HEK293 (cell line): ENCODE results near the gene WDR5B.
A peak's percentile ranks its signal among the peaks of the same experiment; 100 is the strongest.

Experiments used
- CTCF ChIA-PET: fragments of 350-600 bp; formaldehyde crosslinking; extraction: SDS; loops from one replicate; lab custom pipeline; 2021; ENCODE audit warnings: antibody characterized with exemption; lab: Yijun Ruan, JAX
- POLR2A ChIA-PET: fragments of 300-600 bp; formaldehyde crosslinking; extraction: SDS; loops from one replicate; lab custom pipeline; 2020; ENCODE audit warnings: antibody characterized with exemption, inconsistent platforms; lab: Yijun Ruan, JAX
- H3K27ac ChIP-seq: fragments of 200-500 bp; sonication (Bioruptor generic); 2 replicates; pipeline ENCODE4 v1.5.1; 2014; ENCODE audit warnings: low read depth, low read length, control low read depth, inconsistent platforms; ENCODE audit errors: extremely low read depth
- H3K36me3 ChIP-seq, 2 experiments: fragments of 200-500 bp in 1 of 2; sonication (Bioruptor generic) in 1 of 2; 1 replicate in 1 of 2; 2 replicates in 1 of 2; pipeline ENCODE4 v1.5.1; 2014 to 2017; ENCODE audit warnings: inconsistent platforms in 2 of 2, low read length in 2 of 2; ENCODE audit not compliant: control insufficient read depth in 2 of 2, insufficient read depth in 1 of 2
- H3K4me1 ChIP-seq: fragments of 200-500 bp; sonication (Bioruptor generic); 2 replicates; pipeline ENCODE4 v1.5.1; 2014; ENCODE audit warnings: mild to moderate bottlenecking, low read length, inconsistent platforms; ENCODE audit not compliant: control insufficient read depth, insufficient read depth
- H3K4me3 ChIP-seq: 2 replicates; pipeline ENCODE4 v1.5.1; 2011; ENCODE audit warnings: low read depth, mild to moderate bottlenecking, control low read depth, low read length, moderate library complexity
- H3K9me3 ChIP-seq: fragments of 200-500 bp; sonication (Bioruptor generic); 2 replicates; pipeline ENCODE4 v1.5.1; 2014; ENCODE audit warnings: low read depth, low read length, inconsistent platforms; ENCODE audit not compliant: control insufficient read depth, insufficient read depth
- EGR2 ChIP-seq: fragments of 450-650 bp; formaldehyde crosslinking; IDR thresholded peaks from 2 replicates; pipeline ENCODE4 v1.5.1; 2016; ENCODE audit warnings: low read depth, missing biosample characterization, missing genetic modification characterization
- KLF9 ChIP-seq: fragments of 450-650 bp; formaldehyde crosslinking; IDR thresholded peaks from 2 replicates; pipeline ENCODE4 v1.5.1; 2016; ENCODE audit warnings: missing biosample characterization, missing genetic modification characterization, low read depth
- PRDM1 ChIP-seq: fragments of 450-650 bp; formaldehyde crosslinking; IDR thresholded peaks from 2 replicates; pipeline ENCODE4; 2016; ENCODE audit warnings: missing biosample characterization, missing genetic modification characterization
- SP2 ChIP-seq: fragments of 450-650 bp; formaldehyde crosslinking; IDR thresholded peaks from 2 replicates; pipeline ENCODE4 v1.5.1; 2016; ENCODE audit warnings: missing biosample characterization, missing genetic modification characterization
- ZBTB8A ChIP-seq: fragments of 450-650 bp; formaldehyde crosslinking; IDR thresholded peaks from 2 replicates; pipeline ENCODE4 v1.5.1; 2016; ENCODE audit warnings: missing biosample characterization, missing genetic modification characterization
- ZNF510 ChIP-seq: fragments of 450-650 bp; formaldehyde crosslinking; IDR thresholded peaks from 2 replicates; pipeline ENCODE4 v1.5.1; 2018; ENCODE audit warnings: mild to moderate bottlenecking, missing genetic modification characterization, missing biosample characterization; ENCODE audit not compliant: insufficient replicate concordance
- ZNF585B ChIP-seq: fragments of 450-650 bp; formaldehyde crosslinking; IDR thresholded peaks from 2 replicates; pipeline ENCODE4 v1.5.1; 2016; ENCODE audit warnings: missing biosample characterization, missing genetic modification characterization
- ZNF629 ChIP-seq: fragments of 450-650 bp; formaldehyde crosslinking; IDR thresholded peaks from 2 replicates; pipeline ENCODE4 v1.5.1; 2017; ENCODE audit warnings: missing biosample characterization, missing genetic modification characterization
- ZNF670 ChIP-seq: fragments of 450-650 bp; formaldehyde crosslinking; IDR thresholded peaks from 2 replicates; pipeline ENCODE4 v1.5.1; 2016; ENCODE audit warnings: missing biosample characterization, missing genetic modification characterization, low read depth
- ZXDB ChIP-seq: fragments of 450-650 bp; formaldehyde crosslinking; IDR thresholded peaks from 2 replicates; pipeline ENCODE4 v1.5.1; 2016; ENCODE audit warnings: missing biosample characterization, missing genetic modification characterization
- TF ChIP-seq, protein P1 (sequence below): fragments of 450-650 bp; formaldehyde crosslinking; IDR thresholded peaks from 2 replicates; pipeline ENCODE4 v1.5.1; 2016; ENCODE audit warnings: missing biosample characterization, missing genetic modification characterization
- TF ChIP-seq, protein P2 (sequence below): fragments of 450-650 bp; formaldehyde crosslinking; IDR thresholded peaks from 2 replicates; pipeline ENCODE4 v1.5.1; 2016; ENCODE audit warnings: missing biosample characterization, missing genetic modification characterization
- TF ChIP-seq, protein P3 (sequence below): fragments of 450-650 bp; formaldehyde crosslinking; IDR thresholded peaks from 2 replicates; pipeline ENCODE4 v1.5.1; 2016; ENCODE audit warnings: missing biosample characterization, missing genetic modification characterization
- TF ChIP-seq, protein P4 (sequence below): fragments of 450-650 bp; formaldehyde crosslinking; conservative IDR thresholded peaks from 2 replicates; pipeline ENCODE4 v1.5.1; 2016; ENCODE audit warnings: low read depth, missing biosample characterization, missing genetic modification characterization
- TF ChIP-seq, protein P5 (sequence below): fragments of 450-650 bp; formaldehyde crosslinking; IDR thresholded peaks from 2 replicates; pipeline ENCODE4 v1.5.1; 2017; ENCODE audit warnings: missing biosample characterization, missing genetic modification characterization
- TF ChIP-seq, protein P6 (sequence below): fragments of 450-650 bp; formaldehyde crosslinking; IDR thresholded peaks from 2 replicates; pipeline ENCODE4 v1.5.1; 2016; ENCODE audit warnings: missing biosample characterization, missing genetic modification characterization
- TF ChIP-seq, protein P7 (sequence below): fragments of 450-650 bp; formaldehyde crosslinking; IDR thresholded peaks from 2 replicates; pipeline ENCODE4 v1.5.1; 2016; ENCODE audit warnings: missing biosample characterization, missing genetic modification characterization, low read depth

The WDR5B gene

DNA sequence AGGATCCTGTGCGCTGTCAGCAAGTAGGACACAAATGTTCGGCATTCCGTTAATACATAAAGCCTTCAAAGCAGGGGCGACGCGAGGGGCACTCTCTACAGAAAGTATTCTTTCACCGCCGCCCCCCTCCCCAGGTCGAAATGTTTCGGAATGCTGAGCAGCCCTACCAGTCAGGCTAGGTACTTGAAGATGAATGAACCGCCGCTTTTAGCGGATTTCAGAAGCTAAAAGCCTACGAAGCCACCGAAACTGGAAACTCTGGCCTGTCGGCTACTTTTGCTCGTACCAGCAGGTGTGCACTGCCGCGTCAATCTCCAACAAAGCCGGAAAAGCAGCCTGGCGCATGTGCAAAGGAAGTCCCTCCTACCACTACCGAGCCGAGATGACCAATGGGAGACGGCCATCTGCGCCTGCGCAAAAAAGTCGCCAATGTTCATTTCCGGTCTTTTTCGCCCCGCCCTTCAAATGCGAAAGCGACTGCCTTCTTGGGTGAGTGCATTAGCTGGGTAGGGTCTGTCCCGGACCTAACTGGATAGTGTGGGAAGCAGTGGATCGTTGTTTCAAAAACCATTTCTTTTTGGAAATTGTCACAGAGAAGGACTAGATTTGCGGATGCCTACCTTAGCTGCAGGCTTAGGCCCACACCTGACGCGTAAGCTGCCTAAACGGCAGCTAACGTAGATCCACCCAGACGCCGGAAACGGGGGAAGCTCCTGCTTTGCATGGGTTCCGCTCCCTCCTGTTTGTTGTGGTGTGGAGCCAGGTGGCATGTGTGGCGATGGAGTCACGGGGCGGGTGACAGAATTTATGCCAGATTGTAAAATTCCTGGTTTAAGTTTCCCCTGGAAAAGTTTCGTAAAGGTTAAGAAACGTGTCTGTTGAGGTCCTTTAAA is at the start of gene WDR5B (continued):
- TF ChIP-seq SP2 (tag by site-specific recombination) = peak; percentile 87

DNA sequence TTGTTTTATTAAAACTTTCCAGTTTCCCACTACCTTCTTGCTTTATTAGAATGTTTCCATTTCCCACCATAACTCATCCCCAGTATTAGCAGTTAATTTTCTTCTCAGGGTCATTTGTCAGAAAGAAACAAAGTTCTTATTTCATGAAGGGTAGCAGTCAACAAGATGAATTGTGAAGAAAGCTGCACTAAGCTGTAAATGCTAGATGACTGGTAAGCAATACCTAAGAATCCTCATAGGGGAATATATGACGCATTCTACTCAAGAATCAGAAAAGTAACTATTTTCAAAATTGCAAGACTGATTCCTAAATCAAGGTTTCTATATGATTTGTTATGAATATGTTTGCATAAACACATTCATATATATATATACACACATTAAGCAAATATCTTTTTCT is 48.8 kb upstream of the WDR5B start:
- no peaks in the 10 kb centered on the region; the same call in 1 of the 2 replicates for H3K4me1 ChIP-seq
- no peaks in the 10 kb centered on the region for H3K9me3 ChIP-seq
- ChIA-PET CTCF (interaction anchor here (1.1 kb wide), 1 partner anchor 214 kb away, joined by 3 read pairs; no protein-coding TSS in a partner anchor), POLR2A (no interaction called here)
- peaks cover 4 to 65% of the 10 kb centered on the region in 2 experiments; a peak in 2 of 3 replicates for H3K36me3 ChIP-seq
- no peak overlapping the region for H3K4me3 ChIP-seq
- TF ChIP-seq, protein P1, sequence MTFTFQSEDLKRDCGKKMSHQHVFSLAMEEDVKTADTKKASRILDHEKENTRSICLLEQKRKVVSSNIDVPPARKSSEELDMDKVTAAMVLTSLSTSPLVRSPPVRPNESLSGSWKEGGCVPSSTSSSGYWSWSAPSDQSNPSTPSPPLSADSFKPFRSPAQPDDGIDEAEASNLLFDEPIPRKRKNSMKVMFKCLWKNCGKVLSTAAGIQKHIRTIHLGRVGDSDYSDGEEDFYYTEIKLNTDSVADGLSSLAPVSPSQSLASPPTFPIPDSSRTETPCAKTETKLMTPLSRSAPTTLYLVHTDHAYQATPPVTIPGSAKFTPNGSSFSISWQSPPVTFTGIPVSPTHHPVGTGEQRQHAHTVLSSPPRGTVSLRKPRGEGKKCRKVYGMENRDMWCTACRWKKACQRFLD (tag by site-specific recombination) = no peak
- TF ChIP-seq, protein P2, sequence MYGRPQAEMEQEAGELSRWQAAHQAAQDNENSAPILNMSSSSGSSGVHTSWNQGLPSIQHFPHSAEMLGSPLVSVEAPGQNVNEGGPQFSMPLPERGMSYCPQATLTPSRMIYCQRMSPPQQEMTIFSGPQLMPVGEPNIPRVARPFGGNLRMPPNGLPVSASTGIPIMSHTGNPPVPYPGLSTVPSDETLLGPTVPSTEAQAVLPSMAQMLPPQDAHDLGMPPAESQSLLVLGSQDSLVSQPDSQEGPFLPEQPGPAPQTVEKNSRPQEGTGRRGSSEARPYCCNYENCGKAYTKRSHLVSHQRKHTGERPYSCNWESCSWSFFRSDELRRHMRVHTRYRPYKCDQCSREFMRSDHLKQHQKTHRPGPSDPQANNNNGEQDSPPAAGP = no peak
- no peak for TF ChIP-seq PRDM1 (tag by site-specific recombination)
- no peak for TF ChIP-seq ZXDB (tag by site-specific recombination)
- no peak for TF ChIP-seq ZNF585B
- TF ChIP-seq, protein P3, sequence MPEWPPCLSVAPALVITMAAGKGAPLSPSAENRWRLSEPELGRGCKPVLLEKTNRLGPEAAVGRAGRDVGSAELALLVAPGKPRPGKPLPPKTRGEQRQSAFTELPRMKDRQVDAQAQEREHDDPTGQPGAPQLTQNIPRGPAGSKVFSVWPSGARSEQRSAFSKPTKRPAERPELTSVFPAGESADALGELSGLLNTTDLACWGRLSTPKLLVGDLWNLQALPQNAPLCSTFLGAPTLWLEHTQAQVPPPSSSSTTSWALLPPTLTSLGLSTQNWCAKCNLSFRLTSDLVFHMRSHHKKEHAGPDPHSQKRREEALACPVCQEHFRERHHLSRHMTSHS (tag by site-specific recombination) = no peak
- TF ChIP-seq, protein P4, sequence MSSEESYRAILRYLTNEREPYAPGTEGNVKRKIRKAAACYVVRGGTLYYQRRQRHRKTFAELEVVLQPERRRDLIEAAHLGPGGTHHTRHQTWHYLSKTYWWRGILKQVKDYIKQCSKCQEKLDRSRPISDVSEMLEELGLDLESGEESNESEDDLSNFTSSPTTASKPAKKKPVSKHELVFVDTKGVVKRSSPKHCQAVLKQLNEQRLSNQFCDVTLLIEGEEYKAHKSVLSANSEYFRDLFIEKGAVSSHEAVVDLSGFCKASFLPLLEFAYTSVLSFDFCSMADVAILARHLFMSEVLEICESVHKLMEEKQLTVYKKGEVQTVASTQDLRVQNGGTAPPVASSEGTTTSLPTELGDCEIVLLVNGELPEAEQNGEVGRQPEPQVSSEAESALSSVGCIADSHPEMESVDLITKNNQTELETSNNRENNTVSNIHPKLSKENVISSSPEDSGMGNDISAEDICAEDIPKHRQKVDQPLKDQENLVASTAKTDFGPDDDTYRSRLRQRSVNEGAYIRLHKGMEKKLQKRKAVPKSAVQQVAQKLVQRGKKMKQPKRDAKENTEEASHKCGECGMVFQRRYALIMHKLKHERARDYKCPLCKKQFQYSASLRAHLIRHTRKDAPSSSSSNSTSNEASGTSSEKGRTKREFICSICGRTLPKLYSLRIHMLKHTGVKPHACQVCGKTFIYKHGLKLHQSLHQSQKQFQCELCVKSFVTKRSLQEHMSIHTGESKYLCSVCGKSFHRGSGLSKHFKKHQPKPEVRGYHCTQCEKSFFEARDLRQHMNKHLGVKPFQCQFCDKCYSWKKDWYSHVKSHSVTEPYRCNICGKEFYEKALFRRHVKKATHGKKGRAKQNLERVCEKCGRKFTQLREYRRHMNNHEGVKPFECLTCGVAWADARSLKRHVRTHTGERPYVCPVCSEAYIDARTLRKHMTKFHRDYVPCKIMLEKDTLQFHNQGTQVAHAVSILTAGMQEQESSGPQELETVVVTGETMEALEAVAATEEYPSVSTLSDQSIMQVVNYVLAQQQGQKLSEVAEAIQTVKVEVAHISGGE (tag by site-specific recombination) = no peak
- TF ChIP-seq, protein P5, sequence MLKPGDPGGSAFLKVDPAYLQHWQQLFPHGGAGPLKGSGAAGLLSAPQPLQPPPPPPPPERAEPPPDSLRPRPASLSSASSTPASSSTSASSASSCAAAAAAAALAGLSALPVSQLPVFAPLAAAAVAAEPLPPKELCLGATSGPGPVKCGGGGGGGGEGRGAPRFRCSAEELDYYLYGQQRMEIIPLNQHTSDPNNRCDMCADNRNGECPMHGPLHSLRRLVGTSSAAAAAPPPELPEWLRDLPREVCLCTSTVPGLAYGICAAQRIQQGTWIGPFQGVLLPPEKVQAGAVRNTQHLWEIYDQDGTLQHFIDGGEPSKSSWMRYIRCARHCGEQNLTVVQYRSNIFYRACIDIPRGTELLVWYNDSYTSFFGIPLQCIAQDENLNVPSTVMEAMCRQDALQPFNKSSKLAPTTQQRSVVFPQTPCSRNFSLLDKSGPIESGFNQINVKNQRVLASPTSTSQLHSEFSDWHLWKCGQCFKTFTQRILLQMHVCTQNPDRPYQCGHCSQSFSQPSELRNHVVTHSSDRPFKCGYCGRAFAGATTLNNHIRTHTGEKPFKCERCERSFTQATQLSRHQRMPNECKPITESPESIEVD (tag by site-specific recombination) = no peak
- H3K27ac ChIP-seq = no peak overlapping the region

DNA sequence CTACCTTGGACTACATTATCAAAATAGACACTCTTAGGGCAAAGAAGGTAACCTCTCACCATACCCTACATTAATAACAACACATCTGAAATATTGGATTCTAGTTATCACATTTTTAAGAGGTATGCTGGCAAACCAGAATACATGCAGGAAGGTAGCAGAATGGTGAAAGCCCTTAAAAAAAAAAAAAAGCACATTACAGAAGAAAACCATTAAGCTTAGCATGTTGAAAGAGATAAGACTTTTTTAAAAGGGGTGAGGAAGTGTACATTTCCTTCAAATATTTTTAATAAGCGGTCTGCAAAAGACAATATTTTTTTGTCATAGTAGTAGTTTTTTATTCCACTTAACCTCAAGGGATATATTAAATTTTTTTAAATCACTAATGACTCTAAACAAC is 46.5 kb upstream of the WDR5B start:
- ChIA-PET CTCF (no interaction called here), POLR2A (no interaction called here)
- no peaks in the 10 kb centered on the region for H3K4me1 ChIP-seq
- no peak overlapping the region for H3K4me3 ChIP-seq
- no peaks in the 10 kb centered on the region for H3K9me3 ChIP-seq
- peaks cover 4 to 82% of the 10 kb centered on the region in 2 experiments; a peak in 2 of 3 replicates for H3K36me3 ChIP-seq
- H3K27ac ChIP-seq = no peak overlapping the region
- no peak for TF ChIP-seq ZBTB8A (tag by site-specific recombination)
- no peak for TF ChIP-seq ZNF510 (tag by site-specific recombination)
- TF ChIP-seq EGR2 (tag by site-specific recombination) = no peak
- no peak for TF ChIP-seq ZXDB (tag by site-specific recombination)
- no peak for TF ChIP-seq ZNF629 (tag by site-specific recombination)
- TF ChIP-seq, protein P6, sequence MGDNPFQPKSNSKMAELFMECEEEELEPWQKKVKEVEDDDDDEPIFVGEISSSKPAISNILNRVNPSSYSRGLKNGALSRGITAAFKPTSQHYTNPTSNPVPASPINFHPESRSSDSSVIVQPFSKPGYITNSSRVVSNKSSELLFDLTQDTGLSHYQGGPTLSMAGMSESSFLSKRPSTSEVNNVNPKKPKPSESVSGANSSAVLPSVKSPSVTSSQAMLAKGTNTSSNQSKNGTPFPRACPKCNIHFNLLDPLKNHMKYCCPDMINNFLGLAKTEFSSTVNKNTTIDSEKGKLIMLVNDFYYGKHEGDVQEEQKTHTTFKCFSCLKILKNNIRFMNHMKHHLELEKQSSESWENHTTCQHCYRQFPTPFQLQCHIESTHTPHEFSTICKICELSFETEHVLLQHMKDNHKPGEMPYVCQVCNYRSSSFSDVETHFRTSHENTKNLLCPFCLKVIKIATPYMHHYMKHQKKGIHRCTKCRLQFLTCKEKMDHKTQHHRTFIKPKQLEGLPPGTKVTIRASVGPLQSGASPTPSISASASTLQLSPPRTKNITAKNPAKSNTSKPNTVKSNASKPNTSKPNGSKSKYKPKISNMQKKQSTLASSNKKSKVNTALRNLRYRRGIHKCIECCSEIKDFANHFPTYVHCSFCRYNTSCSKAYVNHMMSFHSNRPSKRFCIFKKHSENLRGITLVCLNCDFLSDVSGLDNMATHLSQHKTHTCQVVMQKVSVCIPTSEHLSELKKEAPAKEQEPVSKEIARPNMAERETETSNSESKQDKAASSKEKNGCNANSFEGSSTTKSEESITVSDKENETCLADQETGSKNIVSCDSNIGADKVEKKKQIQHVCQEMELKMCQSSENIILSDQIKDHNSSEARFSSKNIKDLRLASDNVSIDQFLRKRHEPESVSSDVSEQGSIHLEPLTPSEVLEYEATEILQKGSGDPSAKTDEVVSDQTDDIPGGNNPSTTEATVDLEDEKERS (tag by site-specific recombination) = no peak
- no peak for TF ChIP-seq KLF9
- TF ChIP-seq ZNF670 (tag by site-specific recombination) = no peak
- TF ChIP-seq, protein P7, sequence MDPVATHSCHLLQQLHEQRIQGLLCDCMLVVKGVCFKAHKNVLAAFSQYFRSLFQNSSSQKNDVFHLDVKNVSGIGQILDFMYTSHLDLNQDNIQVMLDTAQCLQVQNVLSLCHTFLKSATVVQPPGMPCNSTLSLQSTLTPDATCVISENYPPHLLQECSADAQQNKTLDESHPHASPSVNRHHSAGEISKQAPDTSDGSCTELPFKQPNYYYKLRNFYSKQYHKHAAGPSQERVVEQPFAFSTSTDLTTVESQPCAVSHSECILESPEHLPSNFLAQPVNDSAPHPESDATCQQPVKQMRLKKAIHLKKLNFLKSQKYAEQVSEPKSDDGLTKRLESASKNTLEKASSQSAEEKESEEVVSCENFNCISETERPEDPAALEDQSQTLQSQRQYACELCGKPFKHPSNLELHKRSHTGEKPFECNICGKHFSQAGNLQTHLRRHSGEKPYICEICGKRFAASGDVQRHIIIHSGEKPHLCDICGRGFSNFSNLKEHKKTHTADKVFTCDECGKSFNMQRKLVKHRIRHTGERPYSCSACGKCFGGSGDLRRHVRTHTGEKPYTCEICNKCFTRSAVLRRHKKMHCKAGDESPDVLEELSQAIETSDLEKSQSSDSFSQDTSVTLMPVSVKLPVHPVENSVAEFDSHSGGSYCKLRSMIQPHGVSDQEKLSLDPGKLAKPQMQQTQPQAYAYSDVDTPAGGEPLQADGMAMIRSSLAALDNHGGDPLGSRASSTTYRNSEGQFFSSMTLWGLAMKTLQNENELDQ (tag by site-specific recombination) = no peak
